Stimulated activated naive CD8-positive, alpha-beta T cell treated with anti-CD3 and anti-CD28 coated beads, Interleukin-15, amount 100 ng/mL, for 72 hours (primary cell): ENCODE measurements around the gene DTD2.

Experiments
- ATAC-seq: fragments of 150-1000 bp; cut with Tn5 transposase; 2 replicates; pipeline ENCODE4 v1.10.0; 2021; ENCODE audit warnings: mild to moderate bottlenecking, moderate library complexity
- DNase-seq, 2 donors: peaks; one replicate each; pipeline ENCODE4 v3.0.0; 2021 to 2022
- H3K27ac Mint-ChIP-seq, 2 donors: one replicate each; pipeline ENCODE4 v1.8.0; 2022; ENCODE audit warnings: mild to moderate bottlenecking in 2 of 2, mixed read lengths in 2 of 2, moderate library complexity in 2 of 2
- H3K27me3 Mint-ChIP-seq: one replicate; pipeline ENCODE4 v1.8.0; 2022; ENCODE audit warnings: mixed read lengths
- H3K4me1 Mint-ChIP-seq: one replicate; pipeline ENCODE4 v1.8.0; 2022; ENCODE audit warnings: mild to moderate bottlenecking, mixed read lengths
- H3K4me3 Mint-ChIP-seq, 2 donors: one replicate each; pipeline ENCODE4 v1.8.0; 2022; ENCODE audit warnings: mild to moderate bottlenecking in 2 of 2, mixed read lengths in 2 of 2, moderate library complexity in 1 of 2
- H3K9me3 Mint-ChIP-seq, 2 donors: one replicate each; pipeline ENCODE4 v1.8.0; 2022; ENCODE audit warnings: mixed read lengths in 2 of 2

DTD2 gene

GRCh38 chr14:31421200-31421599 is 36.1 kb downstream of the DTD2 start:
- Mint-ChIP-seq H3K27ac (peak overlapping the region; percentile 94 to 96), H3K4me3 (peak overlapping the region; percentile 97 to 100), H3K27me3 (no peaks in the 10 kb centered on the region), H3K4me1 (peaks cover 26% of the 10 kb centered on the region), H3K9me3 (no peaks in the 10 kb centered on the region)
- DNase-seq (no peak), ATAC-seq (no peak)

- DNase-seq: peak; percentile 93 to 94
- Mint-ChIP-seq H3K27ac (peak within 1 kb of the TSS; percentile 97 to 98), H3K27me3 (no peaks in the 10 kb centered on the region), H3K4me1 (peaks cover 26% of the 10 kb centered on the region), H3K4me3 (peak within 1 kb of the TSS; percentile 97 to 100), H3K9me3 (no peaks in the 10 kb centered on the region)
- ATAC-seq: peak; percentile 97
Measured at GRCh38 chr14:31420319-31421111, 36.8 kb downstream of the DTD2 start, which contains the start of gene HEATR5A. Gene HEATR5A, minus strand, starts transcription at chr14:31420550. Its CDS starts 17,575 bp downstream, at chr14:31402975.

GRCh38 chr14:31419967-31420318 is 37.4 kb downstream of the DTD2 start:
- peak overlapping the region; percentile 97 to 98 for H3K27ac Mint-ChIP-seq
- H3K4me1 Mint-ChIP-seq: peaks cover 32% of the 10 kb centered on the region
- H3K4me3 Mint-ChIP-seq: peak overlapping the region; percentile 97 to 100
- peak; percentile 27 for ATAC-seq
- no peaks in the 10 kb centered on the region for H3K9me3 Mint-ChIP-seq
- no peaks in the 10 kb centered on the region for H3K27me3 Mint-ChIP-seq
- DNase-seq: peak in 1 of 2 donors; percentile 20

- ATAC-seq: no peak
- Mint-ChIP-seq H3K9me3 (no peaks in the 10 kb centered on the region), H3K27me3 (no peaks in the 10 kb centered on the region), H3K4me1 (peaks cover 38% of the 10 kb centered on the region), H3K4me3 (peak overlapping the region; percentile 97 to 100), H3K27ac (peak overlapping the region; percentile 22 to 52)
- no peak for DNase-seq
Measured at GRCh38 chr14:31419179-31419966, 37.9 kb downstream of the DTD2 start.

GRCh38 chr14:31418440-31418839 is 38.9 kb downstream of the DTD2 start:
- DNase-seq: no peak

GRCh38 chr14:31414190-31414833 is 43.0 kb downstream of the DTD2 start:
- DNase-seq (no peak), ATAC-seq (no peak)
- Mint-ChIP-seq H3K27me3 (no peaks in the 10 kb centered on the region), H3K4me3 (no peak overlapping the region), H3K9me3 (no peaks in the 10 kb centered on the region), H3K4me1 (peaks cover 30% of the 10 kb centered on the region), H3K27ac (no peak overlapping the region)

More at GRCh38 chr14:31418440-31418839, 38.9 kb downstream of the DTD2 start:
- no peak for ATAC-seq
- no peaks in the 10 kb centered on the region for H3K9me3 Mint-ChIP-seq
- H3K27me3 Mint-ChIP-seq: no peaks in the 10 kb centered on the region
- no peak overlapping the region for H3K4me3 Mint-ChIP-seq
- H3K4me1 Mint-ChIP-seq: peaks cover 45% of the 10 kb centered on the region
- no peak overlapping the region for H3K27ac Mint-ChIP-seq

- Mint-ChIP-seq H3K4me1 (peaks cover 29% of the 10 kb centered on the region), H3K27me3 (no peaks in the 10 kb centered on the region), H3K4me3 (no peak overlapping the region), H3K9me3 (no peaks in the 10 kb centered on the region), H3K27ac (no peak overlapping the region)
- DNase-seq: no peak
- ATAC-seq: no peak
Measured at GRCh38 chr14:31411218-31411727, 46.0 kb downstream of the DTD2 start.

- ATAC-seq: no peak
- H3K4me1 Mint-ChIP-seq: peaks cover 25% of the 10 kb centered on the region
- no peaks in the 10 kb centered on the region for H3K9me3 Mint-ChIP-seq
- no peak for DNase-seq
- H3K4me3 Mint-ChIP-seq: no peak overlapping the region
- no peaks in the 10 kb centered on the region for H3K27me3 Mint-ChIP-seq
- no peak overlapping the region for H3K27ac Mint-ChIP-seq
Measured at GRCh38 chr14:31410048-31410650, 47.2 kb downstream of the DTD2 start.

- Mint-ChIP-seq H3K27ac (no peak overlapping the region), H3K27me3 (no peaks in the 10 kb centered on the region), H3K4me1 (peaks cover 11% of the 10 kb centered on the region), H3K4me3 (no peak overlapping the region), H3K9me3 (no peaks in the 10 kb centered on the region)
- DNase-seq (no peak), ATAC-seq (no peak)
Measured at GRCh38 chr14:31408421-31408820, 48.9 kb downstream of the DTD2 start.

- no peak for DNase-seq
- Mint-ChIP-seq H3K4me3 (no peak overlapping the region), H3K4me1 (peaks cover 16% of the 10 kb centered on the region), H3K27ac (no peak overlapping the region), H3K27me3 (no peaks in the 10 kb centered on the region), H3K9me3 (no peaks in the 10 kb centered on the region)
- ATAC-seq: no peak
Measured at GRCh38 chr14:31405599-31406232, 51.6 kb downstream of the DTD2 start.

- DNase-seq: no peak
- Mint-ChIP-seq H3K4me1 (peaks cover 16% of the 10 kb centered on the region), H3K4me3 (no peak overlapping the region), H3K27ac (no peak overlapping the region), H3K9me3 (no peaks in the 10 kb centered on the region), H3K27me3 (no peaks in the 10 kb centered on the region)
- no peak for ATAC-seq
Measured at GRCh38 chr14:31405106-31405505, 52.2 kb downstream of the DTD2 start.

- no peaks in the 10 kb centered on the region for H3K27me3 Mint-ChIP-seq
- DNase-seq: no peak
- H3K4me1 Mint-ChIP-seq: peaks cover 18% of the 10 kb centered on the region
Measured at GRCh38 chr14:31403707-31404106, 53.6 kb downstream of the DTD2 start.

GRCh38 chr14:31402764-31403439 is 54.4 kb downstream of the DTD2 start:
- DNase-seq (no peak), ATAC-seq (no peak)
- H3K9me3 Mint-ChIP-seq: no peaks in the 10 kb centered on the region
- peaks cover 18% of the 10 kb centered on the region for H3K4me1 Mint-ChIP-seq
- H3K4me3 Mint-ChIP-seq: no peak overlapping the region
- no peak overlapping the region for H3K27ac Mint-ChIP-seq
- H3K27me3 Mint-ChIP-seq: no peaks in the 10 kb centered on the region

More at GRCh38 chr14:31403707-31404106, 53.6 kb downstream of the DTD2 start:
- ATAC-seq: no peak
- Mint-ChIP-seq H3K4me3 (no peak overlapping the region), H3K27ac (no peak overlapping the region), H3K9me3 (no peaks in the 10 kb centered on the region)

GRCh38 chr14:31401369-31401932 is 55.9 kb downstream of the DTD2 start:
- Mint-ChIP-seq H3K4me1 (peaks cover 18% of the 10 kb centered on the region), H3K9me3 (no peaks in the 10 kb centered on the region), H3K27me3 (no peaks in the 10 kb centered on the region), H3K4me3 (no peak overlapping the region), H3K27ac (peak overlapping the region in 1 of 2 donors; percentile 53)
- DNase-seq (no peak), ATAC-seq (no peak)
